Right lobe of liver (tissue), 6 donors: Measurements from ENCODE around the gene KIF6. TPM values are rescaled to one million over a fixed set of nuclear protein-coding genes. Genes with fewer than 3 reads are reported as not detected.

Experiments
- ATAC-seq, 4 donors: fragments of 200-7000 bp; cut with Tn5 transposase; one replicate each; pipeline ENCODE4 v1.9.1; 2020; ENCODE audit warnings: mild to moderate bottlenecking in 4 of 4, moderate library complexity in 4 of 4
- DNase-seq, 3 donors: peaks; one replicate each; pipeline ENCODE4 v3.0.0-alpha.2; 2020
- H3K27ac ChIP-seq, 3 donors: fragments of 200-600 bp; one replicate each; pipeline ENCODE4 v1.8.0; 2022
- H3K27me3 ChIP-seq, 2 donors: fragments of 200-600 bp; one replicate each; pipeline ENCODE4 v1.8.0; 2022
- H3K36me3 ChIP-seq, 4 donors: fragments of 200-600 bp; sonication (generic) in 1 of 4; one replicate each; pipeline versions ENCODE4 v1.5.1 to v1.8.0; 2017 to 2022; ENCODE audit warnings: control low read depth in 1 of 4
- H3K4me1 ChIP-seq, 4 donors: fragments of 200-600 bp; sonication (generic) in 1 of 4; one replicate each; pipeline versions ENCODE4 v1.5.1 to v1.8.0; 2017 to 2022; ENCODE audit warnings: control low read depth in 1 of 4
- H3K4me3 ChIP-seq, 3 donors: fragments of 200-600 bp; one replicate each; pipeline ENCODE4 v1.8.0; 2022
- H3K9me3 ChIP-seq, 4 donors: fragments of 200-600 bp; sonication (generic) in 1 of 4; one replicate each; pipeline versions ENCODE4 v1.5.1 to v1.8.0; 2017 to 2022; ENCODE audit warnings: control low read depth in 1 of 4
- CTCF ChIP-seq, 4 donors: fragments of 200-600 bp in 3 of 4; fragments of 450-650 bp in 1 of 4; IDR thresholded peaks; one replicate each; pipeline versions ENCODE4 v1.5.1 to v1.8.0; 2016 to 2022; ENCODE audit warnings: antibody characterized with exemption in 4 of 4, mild to moderate bottlenecking in 2 of 4
- POLR2A ChIP-seq: fragments of 450-650 bp; IDR thresholded peaks from one replicate; pipeline ENCODE4 v1.6.1; 2017; ENCODE audit warnings: antibody characterized with exemption, mild to moderate bottlenecking
- WGBS: methylation state at CpG from one replicate; pipeline ENCODE4 v1.1.6; 2018; ENCODE audit warnings: low coverage, low lambda C conversion rate; ENCODE audit not compliant: insufficient coverage; ENCODE audit errors: missing lambda C conversion rate; 5-methylcytosine and 5-hydroxymethylcytosine counted together
- intact Hi-C, 2 donors: fragments of 100-400 bp; cut with DNase I; formaldehyde crosslinking; loops; one replicate each; pipeline versions ENCODE4 v1.11.2 to v1.14.1; 2022
- total RNA-seq, 6 experiments: library from RNA; depleted of rRNA in 2 of 6; stranded (reverse); fragments of >200 nt in 2 of 6; fragmentation: NEBNext Ultra II Directional in 3 of 6; extraction: Animal tissue kit (Norgen Biotek cat#: 25700) in 3 of 6; gene quantifications; one replicate each; pipeline versions ENCODE4 v1.1.0 to v1.2.4, GENCODE V29; 2016 to 2023
- donor health status: DM: no; HTN: yes; CAD: no.
- donor health status: DM: no; HTN: no; CAD: no.
- donor health status: DM: no; HTN: no; CAD: no.
- donor health status: DM: no; HTN: yes; CAD: no.
- donor health status: DM: no; HTN: yes; CAD: no.

Gene KIF6
- total RNA-seq, 6 experiments from 2014 or later: 0.18 to 0.83 (median 0.37) TPM; not detected in 2

- Histone ChIP-seq H3K27me3 (no peaks in the 10 kb centered on the region), H3K27ac (no peak overlapping the region), H3K4me3 (no peak overlapping the region), H3K36me3 (no peaks in the 10 kb centered on the region), H3K9me3 (no peaks in the 10 kb centered on the region), H3K4me1 (peaks cover 0 to 17% (median 7%) of the 10 kb centered on the region in 4 donors)
- intact Hi-C loops: no loop called here
- DNase-seq (no peak), ATAC-seq (peak; percentile 21 to 40 (median 35))
- WGBS: 65% methylated on average over 8 of the region's 10 CpGs
- TF ChIP-seq CTCF (IDR thresholded peaks at IDR 0.05) (no peak), POLR2A (no peak)
Observed at GRCh38 chr6:39378175-39378959, 346.8 kb downstream of the KIF6 start.

GRCh38 chr6:39377539-39377950 is 347.7 kb downstream of the KIF6 start:
- no peaks in the 10 kb centered on the region for H3K36me3 ChIP-seq
- intact Hi-C loops: no loop called here
- DNase-seq: peak; percentile 46 to 75 (median 60)
- H3K4me1 ChIP-seq: peaks cover 0 to 17% (median 7%) of the 10 kb centered on the region in 4 donors
- peak; percentile 81 to 92 (median 90) for ATAC-seq
- TF ChIP-seq CTCF (IDR thresholded peaks at IDR 0.05): peak; percentile 58 to 78 (median 64)
- TF ChIP-seq POLR2A: no peak
- H3K9me3 ChIP-seq: no peaks in the 10 kb centered on the region
- H3K4me3 ChIP-seq: no peak overlapping the region
- 4% methylated on average over 5 of the region's 6 CpGs for WGBS
- no peak overlapping the region for H3K27ac ChIP-seq
- H3K27me3 ChIP-seq: no peaks in the 10 kb centered on the region

GRCh38 chr6:39375405-39375804 is 349.8 kb downstream of the KIF6 start:
- peak; percentile 52 to 83 (median 78) for DNase-seq
- no peaks in the 10 kb centered on the region for H3K9me3 ChIP-seq
- TF ChIP-seq CTCF (IDR thresholded peaks at IDR 0.05) (peak in 2 of 4 donors; percentile 11 to 26), POLR2A (no peak)
- WGBS: 33% methylated on average over 3 of the region's 3 CpGs
- no peaks in the 10 kb centered on the region for H3K27me3 ChIP-seq
- intact Hi-C loops: no loop called here
- H3K27ac ChIP-seq: peak overlapping the region in 1 of 3 donors; percentile 9
- H3K4me3 ChIP-seq: no peak overlapping the region
- peak; percentile 82 to 90 (median 86) for ATAC-seq
- no peaks in the 10 kb centered on the region for H3K36me3 ChIP-seq
- peaks cover 0 to 17% (median 7%) of the 10 kb centered on the region in 4 donors for H3K4me1 ChIP-seq

- ATAC-seq: no peak
- 40% methylated on average over 2 of the region's 3 CpGs for WGBS
- no peak overlapping the region for H3K27ac ChIP-seq
- intact Hi-C loops: no loop called here
- peaks cover 0 to 8% (median 0%) of the 10 kb centered on the region in 4 donors for H3K4me1 ChIP-seq
- H3K4me3 ChIP-seq: no peak overlapping the region
- no peaks in the 10 kb centered on the region for H3K36me3 ChIP-seq
- H3K9me3 ChIP-seq: no peaks in the 10 kb centered on the region
- TF ChIP-seq CTCF (IDR thresholded peaks at IDR 0.05) (peak in 1 of 4 donors; percentile 2), POLR2A (no peak)
- DNase-seq: no peak
- no peaks in the 10 kb centered on the region for H3K27me3 ChIP-seq
Observed at GRCh38 chr6:39370390-39370789, 354.8 kb downstream of the KIF6 start.
